Smooth muscle cell (in vitro differentiated cells): ENCODE measurements around the gene ADGRL1. TPM values are rescaled to one million over a fixed set of nuclear protein-coding genes. Genes with fewer than 3 reads are reported as not detected.
A peak's percentile ranks its signal among the peaks of the same experiment; 100 is the strongest.

Experiments
- DNase-seq: peaks from one replicate; lab custom pipeline; 2025; ENCODE audit not compliant: unreplicated experiment; lab: John Stamatoyannopoulos, UW
- H2AFZ ChIP-seq: fragments of 200-600 bp; sonication (generic); 2 replicates; pipeline ENCODE4 v1.6.0; 2016; ENCODE audit warnings: antibody characterized with exemption, low read depth, mild to moderate bottlenecking
- H3F3A ChIP-seq: fragments of 200-600 bp; sonication (generic); 2 replicates; pipeline ENCODE4 v1.6.0; 2017; ENCODE audit warnings: antibody characterized with exemption, low read depth
- H3K27ac ChIP-seq: fragments of 200-600 bp; sonication (generic); 2 replicates; pipeline ENCODE4 v1.5.1; 2016; ENCODE audit warnings: low read depth, mild to moderate bottlenecking
- H3K27me3 ChIP-seq: fragments of 200-600 bp; sonication (generic); 2 replicates; pipeline ENCODE4 v1.6.1; 2016; ENCODE audit warnings: low read depth, mild to moderate bottlenecking
- H3K36me3 ChIP-seq: fragments of 200-600 bp; sonication (generic); 2 replicates; pipeline ENCODE4 v1.5.1; 2016; ENCODE audit warnings: low read depth
- H3K4me1 ChIP-seq: fragments of 200-600 bp; sonication (generic); 2 replicates; pipeline ENCODE4 v1.5.1; 2016; ENCODE audit warnings: low read depth
- H3K4me2 ChIP-seq: fragments of 200-600 bp; sonication (generic); 2 replicates; pipeline ENCODE4 v1.6.0; 2016; ENCODE audit warnings: mild to moderate bottlenecking
- H3K4me3 ChIP-seq: fragments of 200-600 bp; sonication (generic); 2 replicates; pipeline ENCODE4 v1.5.1; 2016; ENCODE audit warnings: mild to moderate bottlenecking
- H3K79me2 ChIP-seq: fragments of 200-600 bp; sonication (generic); 2 replicates; pipeline ENCODE4 v1.6.0; 2016; ENCODE audit warnings: low read depth, mild to moderate bottlenecking
- H3K9ac ChIP-seq: fragments of 200-600 bp; sonication (generic); 2 replicates; pipeline ENCODE4 v1.6.0; 2016; ENCODE audit warnings: low read depth
- H3K9me3 ChIP-seq: fragments of 200-600 bp; sonication (generic); replicated peaks from 2 replicates; pipeline ENCODE4 v1.5.1; 2016; ENCODE audit warnings: low read depth
- H4K20me1 ChIP-seq: fragments of 200-600 bp; sonication (generic); 2 replicates; pipeline ENCODE4 v1.6.0; 2016; ENCODE audit warnings: low read depth
- CTCF ChIP-seq: fragments of 200-600 bp; sonication (generic); IDR thresholded peaks from 2 replicates; pipeline ENCODE4 v1.5.1; 2017; ENCODE audit warnings: borderline replicate concordance, mild to moderate bottlenecking, antibody characterized with exemption; ENCODE audit not compliant: insufficient read depth, poor library complexity, severe bottlenecking
- WGBS: methylation state at CpG from one replicate; pipeline ENCODE4 v1.1.7; 2016; ENCODE audit warnings: low lambda C conversion rate; 5-methylcytosine and 5-hydroxymethylcytosine counted together
- polyA plus RNA-seq: library from polyadenylated mRNA; unstranded; fragments of >200 nt; fragmentation: Nextera tagmentation; extraction: Ambion mirVana; gene quantifications from 2 replicates; pipeline ENCODE4 v1.2.1, GENCODE V29; 2016
- total RNA-seq: library from RNA; depleted of rRNA; stranded (reverse); fragments of >200 nt; gene quantifications from 2 replicates; pipeline ENCODE4 v1.2.3, GENCODE V29; 2014

Gene ADGRL1
- total and polyA plus RNA-seq, 2 experiments from 2014 or later = 11.3 to 12.7 TPM

DNA sequence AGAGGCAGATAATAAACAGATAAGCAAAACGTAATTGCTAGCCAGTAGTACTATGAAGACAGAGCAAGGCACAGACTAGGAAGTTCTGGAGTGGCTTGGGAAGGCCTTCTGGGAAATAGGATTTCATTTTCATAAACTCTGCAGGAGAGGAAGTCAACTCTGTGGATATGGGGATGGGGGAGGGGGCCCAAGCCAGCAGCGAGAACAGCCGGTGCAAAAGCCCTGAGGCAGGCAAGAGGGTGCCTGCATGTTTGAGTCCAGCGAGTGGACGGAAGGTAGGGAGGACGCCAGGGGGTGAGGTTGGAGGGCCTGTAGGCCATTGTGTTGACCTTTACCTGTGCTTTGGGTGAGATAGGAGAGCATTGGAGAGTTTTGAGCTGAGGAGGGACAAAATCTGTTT lies 60.6 kb downstream of the ADGRL1 start:
- peaks cover 34% of the 10 kb centered on the region for H4K20me1 ChIP-seq
- H3K4me1 ChIP-seq = peaks cover 7% of the 10 kb centered on the region
- no peaks in the 10 kb centered on the region for H3K79me2 ChIP-seq
- no peak overlapping the region for H3K27ac ChIP-seq
- TF ChIP-seq CTCF = no peak
- no peak overlapping the region for H2AFZ ChIP-seq
- no peaks in the 10 kb centered on the region for H3K9me3 ChIP-seq
- H3K4me3 ChIP-seq = no peak overlapping the region
- no peak for DNase-seq
- no peaks in the 10 kb centered on the region for H3F3A ChIP-seq
- WGBS = 74% methylated on average over 6 of the region's 6 CpGs
- H3K4me2 ChIP-seq = no peak overlapping the region
- no peaks in the 10 kb centered on the region for H3K36me3 ChIP-seq
- no peak overlapping the region for H3K9ac ChIP-seq
- H3K27me3 ChIP-seq = no peaks in the 10 kb centered on the region

DNA sequence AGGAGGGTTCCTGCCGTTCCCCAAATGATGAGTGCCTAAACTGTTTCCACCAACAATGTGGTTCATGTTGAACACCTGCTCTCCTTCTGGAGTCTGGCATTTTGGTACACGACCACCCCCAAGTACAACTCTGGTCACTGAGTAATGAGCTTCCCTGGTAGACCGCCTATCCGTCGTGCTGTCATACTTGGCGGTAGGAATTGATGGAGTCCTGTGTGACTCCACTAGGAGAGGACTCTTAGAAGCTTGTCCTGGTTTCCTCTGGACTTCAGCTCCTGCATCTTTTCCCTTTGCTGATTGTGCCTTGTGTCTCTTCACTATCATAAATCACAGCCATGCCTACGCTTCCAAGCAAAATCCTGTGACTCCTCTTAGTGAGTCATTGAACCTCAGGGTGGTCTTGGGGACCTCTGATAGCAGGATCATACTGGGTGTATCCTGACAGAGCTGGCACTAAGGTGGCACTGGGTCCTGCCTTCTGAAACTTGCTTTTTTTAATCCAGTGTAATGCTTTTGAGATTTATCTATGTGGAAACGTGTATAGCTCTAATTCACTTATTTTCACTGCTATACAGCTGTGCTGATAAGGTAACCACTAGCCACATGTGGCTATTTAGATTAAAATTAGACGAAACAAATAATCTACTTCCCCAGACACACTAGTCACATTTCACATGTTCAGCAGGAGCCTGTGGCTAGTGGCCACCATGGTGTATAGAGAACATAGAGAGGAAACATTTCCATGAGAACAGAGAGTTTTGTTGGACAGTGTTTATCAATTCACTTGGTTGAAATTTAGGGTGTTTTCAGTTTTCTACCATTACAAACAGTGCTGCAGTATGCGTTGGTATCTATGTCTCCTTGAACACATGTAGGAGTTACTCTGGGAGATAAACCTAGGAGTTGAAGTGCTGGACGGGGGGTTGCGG lies 63.4 kb downstream of the ADGRL1 start:
- no peak overlapping the region for H3K4me3 ChIP-seq
- TF ChIP-seq CTCF = no peak
- 80% methylated on average over 12 of the region's 12 CpGs for WGBS

GRCh38 chr19:14141041-14141440 lies 64.9 kb downstream of the ADGRL1 start:
- Histone ChIP-seq H3F3A (peaks cover 4% of the 10 kb centered on the region), H4K20me1 (peaks cover 21% of the 10 kb centered on the region), H3K36me3 (no peaks in the 10 kb centered on the region), H3K27ac (no peak overlapping the region), H3K79me2 (no peaks in the 10 kb centered on the region), H3K9me3 (no peaks in the 10 kb centered on the region), H3K4me3 (no peak overlapping the region), H3K27me3 (no peaks in the 10 kb centered on the region), H3K4me2 (no peak overlapping the region), H3K9ac (no peak overlapping the region), H3K4me1 (peaks cover 19% of the 10 kb centered on the region), H2AFZ (no peak overlapping the region)
- DNase-seq = no peak
- 92% methylated on average over 8 of the region's 8 CpGs for WGBS
- no peak for TF ChIP-seq CTCF

More for the DNA sequence above, 63.4 kb downstream of the ADGRL1 start:
- Histone ChIP-seq H2AFZ (no peak overlapping the region), H3K9ac (no peak overlapping the region), H3K27me3 (no peaks in the 10 kb centered on the region), H3K36me3 (no peaks in the 10 kb centered on the region), H3K27ac (no peak overlapping the region), H3K4me1 (peaks cover 19% of the 10 kb centered on the region), H3K4me2 (no peak overlapping the region), H3K79me2 (no peaks in the 10 kb centered on the region), H3K9me3 (no peaks in the 10 kb centered on the region), H4K20me1 (peaks cover 27% of the 10 kb centered on the region), H3F3A (peaks cover 4% of the 10 kb centered on the region)
- DNase-seq = no peak

GRCh38 chr19:14139944-14140343 lies 66.0 kb downstream of the ADGRL1 start:
- Histone ChIP-seq H3K9ac (no peak overlapping the region), H3K4me1 (peaks cover 26% of the 10 kb centered on the region), H3K27me3 (no peaks in the 10 kb centered on the region), H4K20me1 (peaks cover 17% of the 10 kb centered on the region), H3K79me2 (peaks cover 8% of the 10 kb centered on the region), H3F3A (peaks cover 4% of the 10 kb centered on the region), H3K4me3 (no peak overlapping the region), H3K4me2 (no peak overlapping the region), H2AFZ (no peak overlapping the region), H3K9me3 (no peaks in the 10 kb centered on the region), H3K36me3 (no peaks in the 10 kb centered on the region), H3K27ac (peak overlapping the region; percentile 85)
- DNase-seq = no peak
- 23% methylated on average over 9 of the region's 9 CpGs for WGBS
- TF ChIP-seq CTCF = no peak
